Dedifferentiated amniotic fluid mesenchymal stem cell (primary cell): ENCODE data around the gene TIAM1.

Source experiments
- DNase-seq: peaks from one replicate; pipeline ENCODE4 v3.0.0-alpha.2; 2016; ENCODE audit errors: extremely low spot score

Gene TIAM1

GRCh38 chr21:31284797-31285397 lies 59.2 kb downstream of the TIAM1 start:
- DNase-seq, result no peak

DNA sequence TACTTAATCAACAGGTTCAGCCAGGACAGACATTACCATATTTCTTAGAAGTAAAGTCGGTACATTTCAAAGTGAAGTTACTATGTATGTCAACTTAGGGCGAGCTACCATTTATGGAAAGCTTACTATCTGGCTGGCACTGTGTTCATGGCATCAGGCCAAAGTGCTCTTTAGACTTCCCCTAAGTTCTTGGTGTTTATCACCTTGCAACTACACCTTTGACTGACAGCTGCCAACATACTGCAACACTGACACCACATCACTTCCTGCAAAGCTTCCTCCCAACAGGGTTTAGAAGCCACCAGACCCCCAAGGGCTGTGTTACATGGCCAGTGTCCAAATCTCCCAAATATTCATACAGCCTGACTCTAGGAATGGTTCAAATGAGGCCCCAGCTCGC lies 61.0 kb downstream of the TIAM1 start:
- DNase-seq, result no peak

DNA sequence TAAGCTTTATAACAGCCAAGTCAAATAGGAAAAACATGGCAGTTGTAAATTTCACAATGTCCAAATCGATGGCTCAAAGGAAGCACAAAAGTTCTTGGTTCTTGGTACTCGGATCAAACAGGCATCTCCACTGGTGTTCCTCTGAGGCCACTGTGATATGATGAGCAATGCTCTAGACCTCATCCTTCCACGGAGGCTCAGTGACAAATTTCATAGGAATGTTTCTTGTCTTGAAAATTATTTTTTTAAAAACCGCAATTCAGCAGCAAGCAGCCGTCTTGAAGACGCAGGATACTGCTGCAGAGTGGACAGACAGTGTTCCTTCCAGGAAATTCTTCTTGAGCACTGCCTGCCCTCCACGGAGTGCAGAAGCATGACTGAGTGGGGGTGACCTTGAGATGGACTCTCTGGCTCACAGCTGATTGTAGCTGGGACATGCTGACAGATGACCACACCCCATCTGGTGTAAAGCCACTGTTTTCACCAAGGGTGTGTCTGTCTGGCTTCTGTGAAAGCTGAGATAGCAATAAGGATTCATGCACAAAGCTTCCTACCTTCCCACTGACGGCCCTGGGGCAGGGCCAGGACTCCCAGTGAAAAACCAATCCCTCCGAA lies 61.9 kb downstream of the TIAM1 start:
- DNase-seq, result peak; percentile 84

GRCh38 chr21:31281561-31281960 lies 62.5 kb downstream of the TIAM1 start:
- no peak for DNase-seq

- DNase-seq, result no peak
These were observed 64.1 kb downstream of the TIAM1 start for GRCh38 chr21:31279986-31280385.

- DNase-seq, result no peak
These were observed 64.8 kb downstream of the TIAM1 start for GRCh38 chr21:31279214-31279613.

- no peak for DNase-seq
These were observed 65.4 kb downstream of the TIAM1 start for GRCh38 chr21:31278511-31279130.

- no peak for DNase-seq
These were observed 67.4 kb downstream of the TIAM1 start for GRCh38 chr21:31276663-31277062.

DNA sequence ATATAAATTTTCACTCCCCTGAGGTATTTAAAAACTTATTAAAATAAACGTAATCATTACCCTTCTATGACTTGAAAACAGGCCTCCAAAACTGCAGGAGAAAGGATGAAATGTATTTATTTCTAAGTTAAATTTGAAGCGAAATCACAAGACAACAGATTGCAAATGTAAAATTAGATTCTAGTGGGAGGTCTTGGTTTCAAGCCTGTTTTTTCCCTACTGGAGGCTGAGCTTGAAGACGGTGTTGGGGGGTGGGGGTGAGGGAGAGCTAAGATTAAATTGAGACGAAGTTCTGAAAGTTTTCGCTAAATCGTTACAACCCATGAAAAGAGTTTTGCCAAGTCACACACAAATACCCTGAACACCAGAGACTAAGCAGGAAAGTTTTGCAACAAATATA lies 68.2 kb downstream of the TIAM1 start:
- no peak for DNase-seq

- DNase-seq, result no peak
These were observed 70.8 kb downstream of the TIAM1 start for GRCh38 chr21:31273278-31273677.

DNA sequence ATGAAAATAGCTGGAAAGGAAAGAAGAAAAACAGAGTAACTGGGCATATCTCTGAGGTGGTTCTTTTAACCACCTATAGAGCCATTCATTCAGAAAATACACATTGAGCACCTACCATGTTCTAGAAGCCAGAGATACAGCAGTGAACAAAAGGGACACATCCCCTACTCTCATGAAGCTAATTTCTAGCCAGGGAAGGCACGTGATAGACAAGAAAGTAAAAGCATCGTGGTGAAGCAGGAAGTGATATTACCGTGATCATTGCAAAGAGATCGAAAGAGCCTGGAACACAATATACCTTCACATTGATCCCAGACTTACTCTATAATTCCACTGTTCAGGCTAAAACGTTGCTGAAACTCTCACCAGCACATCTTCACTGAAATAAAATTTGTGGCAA lies 76.0 kb downstream of the TIAM1 start:
- DNase-seq, result no peak

- no peak for DNase-seq
These were observed 76.4 kb downstream of the TIAM1 start for GRCh38 chr21:31267644-31268043.

DNA sequence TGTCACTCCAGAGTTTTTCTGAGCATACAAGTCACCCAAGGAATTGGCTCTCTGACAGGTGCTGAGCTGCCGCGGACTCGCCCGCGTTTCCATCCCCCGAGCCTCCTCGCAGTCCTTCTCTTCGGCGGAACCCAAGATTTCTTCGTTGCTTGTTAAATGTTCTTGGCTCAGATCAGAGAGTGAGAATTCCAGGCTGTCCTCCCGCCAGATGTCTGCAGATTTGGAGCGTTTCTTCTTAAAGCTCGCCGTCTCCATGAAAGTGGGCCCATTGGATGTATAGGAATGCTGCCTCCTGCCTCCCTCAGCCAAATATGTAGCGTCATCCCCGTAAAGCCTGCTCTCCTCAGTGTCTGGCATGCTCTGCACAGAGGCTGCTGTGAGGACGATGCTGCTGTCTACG lies 77.8 kb downstream of the TIAM1 start:
- no peak for DNase-seq

DNA sequence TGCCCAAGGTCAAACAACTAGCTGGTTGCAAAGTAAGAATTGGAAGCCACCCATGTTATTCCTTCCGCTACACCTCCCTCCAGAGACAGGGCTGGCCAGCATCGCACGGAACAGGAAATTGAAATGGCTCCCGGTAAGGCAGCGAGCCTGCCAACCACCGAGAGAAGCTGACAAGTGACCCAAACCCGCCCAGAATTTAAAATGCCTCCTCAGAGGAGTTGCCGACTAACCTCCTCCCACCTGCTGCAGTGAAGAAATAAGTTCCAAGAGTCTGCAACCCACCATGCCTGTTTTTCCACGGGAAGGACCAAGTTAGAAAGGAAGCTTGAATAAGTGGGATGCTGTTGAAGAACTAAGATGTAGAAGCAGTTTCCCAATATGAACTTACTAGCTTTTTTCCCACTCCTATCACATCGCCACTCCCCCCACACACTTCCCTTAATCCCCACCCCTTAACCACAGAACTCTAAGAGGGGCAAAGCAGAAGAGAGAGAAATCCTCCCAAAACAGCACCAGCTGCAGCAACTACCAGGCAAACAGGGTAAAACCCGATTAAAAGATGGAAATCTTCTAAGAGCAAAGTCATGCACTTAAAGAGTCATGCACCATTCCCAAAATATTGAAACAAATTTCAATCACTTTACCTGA lies 78.6 kb downstream of the TIAM1 start:
- DNase-seq, result no peak

- no peak for DNase-seq
These were observed 79.5 kb downstream of the TIAM1 start for GRCh38 chr21:31264574-31264973.

GRCh38 chr21:31262728-31263127 lies 81.3 kb downstream of the TIAM1 start:
- DNase-seq, result no peak

DNA sequence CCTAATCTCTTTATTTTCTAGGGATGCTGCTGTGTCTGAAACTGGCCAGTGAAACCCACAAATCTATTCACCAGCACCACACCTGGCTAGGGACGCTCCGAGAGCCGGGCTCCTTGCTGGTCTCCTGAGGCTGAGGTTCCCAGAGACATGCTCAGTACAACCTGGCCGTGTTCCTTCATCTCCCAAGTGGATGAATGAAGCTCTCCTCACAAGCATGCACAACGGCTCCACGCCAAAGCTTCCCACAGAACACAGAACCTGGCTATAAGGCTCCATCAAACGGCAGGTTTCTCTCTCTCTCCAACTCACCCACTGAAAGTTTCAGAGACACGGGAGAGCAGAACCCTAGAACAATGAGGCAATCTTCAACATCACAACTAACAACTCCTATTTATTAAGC lies 82.3 kb downstream of the TIAM1 start:
- DNase-seq, result no peak

GRCh38 chr21:31260790-31261189 lies 83.3 kb downstream of the TIAM1 start:
- DNase-seq, result no peak

GRCh38 chr21:31258073-31258472 lies 86.0 kb downstream of the TIAM1 start:
- no peak for DNase-seq

- no peak for DNase-seq
These were observed 86.8 kb downstream of the TIAM1 start for GRCh38 chr21:31257265-31257664.

GRCh38 chr21:31255896-31256295 lies 88.2 kb downstream of the TIAM1 start:
- no peak for DNase-seq

DNA sequence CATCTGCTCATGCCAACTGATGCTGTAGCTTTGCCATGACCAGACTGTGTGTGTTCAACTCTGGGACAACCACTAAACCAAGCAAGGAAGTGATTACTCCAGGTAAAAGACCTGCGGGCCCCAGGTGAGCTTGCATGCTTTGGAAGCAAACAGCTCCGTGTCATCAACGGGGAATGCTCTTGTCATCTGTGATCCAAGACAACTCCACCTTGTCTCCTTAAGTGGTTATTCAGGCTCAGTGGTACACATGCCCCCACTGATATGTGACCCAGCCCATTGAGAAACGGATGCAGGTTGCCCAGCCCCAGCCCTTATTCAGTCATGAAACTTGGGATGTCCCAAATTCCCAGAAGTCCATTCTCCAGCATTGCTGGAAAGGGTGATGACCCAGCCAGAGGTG lies 89.0 kb downstream of the TIAM1 start:
- DNase-seq, result no peak

DNA sequence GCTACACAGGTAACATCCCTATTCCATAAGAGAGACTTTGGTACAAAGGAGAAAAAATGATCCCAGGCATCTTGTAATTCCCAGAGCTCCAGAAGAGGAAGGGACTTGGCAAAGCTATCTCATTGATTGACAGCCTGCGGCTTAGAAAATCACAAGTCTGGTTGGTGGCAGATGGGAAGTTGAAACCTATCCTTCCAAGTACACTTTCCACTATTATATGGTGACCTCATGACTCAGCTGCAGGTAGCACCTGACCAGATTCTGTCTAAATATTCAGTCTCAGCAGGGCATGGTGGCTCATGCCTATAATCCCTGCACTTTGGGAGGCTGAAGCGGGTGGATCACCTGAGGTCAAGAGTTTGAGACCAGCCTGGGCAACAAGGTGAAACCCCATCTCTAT lies 89.9 kb downstream of the TIAM1 start:
- DNase-seq, result no peak
